GM12892 (cell line): Measurements from ENCODE around the gene ACOT13.
"Not testable (repeated sequence)": the region's sequence is repeated elsewhere in the genome, so short reads cannot be mapped to it uniquely, and the experiment has no call there.

ENCODE experiments used
- DNase-seq: peaks from one replicate; pipeline ENCODE4 v3.0.0; 2011; ENCODE audit not compliant: insufficient read length
- FAIRE-seq: peaks from 2 replicates; lab custom pipeline; 2011; peaks lifted over from hg19 to GRCh38; lab: Jason Lieb, UNC
- POLR2A ChIP-seq: IDR thresholded peaks from 2 replicates; pipeline ENCODE4 v1.6.1; 2011; ENCODE audit warnings: low read depth, low read length, control low read depth
- POLR2AphosphoS5 ChIP-seq: IDR thresholded peaks from 2 replicates; pipeline ENCODE4 v1.6.1; 2011; ENCODE audit warnings: low read depth, low read length, control low read depth
- TAF1 ChIP-seq: IDR thresholded peaks from 2 replicates; pipeline ENCODE4 v1.6.1; 2011; ENCODE audit warnings: low read depth, mild to moderate bottlenecking, control low read depth, low read length, borderline replicate concordance

The ACOT13 gene

GRCh38 chr6:24749297-24749696 lies 82.4 kb downstream of the ACOT13 start:
- no peak for TF ChIP-seq TAF1
- TF ChIP-seq POLR2A: no peak
- no peak for TF ChIP-seq POLR2AphosphoS5
- DNase-seq (no peak), FAIRE-seq (no peak)

GRCh38 chr6:24750878-24751277 lies 84.0 kb downstream of the ACOT13 start:
- not testable (repeated sequence) for DNase-seq, FAIRE-seq

GRCh38 chr6:24752503-24752902 lies 85.6 kb downstream of the ACOT13 start:
- TF ChIP-seq TAF1: no peak
- no peak for FAIRE-seq

DNA sequence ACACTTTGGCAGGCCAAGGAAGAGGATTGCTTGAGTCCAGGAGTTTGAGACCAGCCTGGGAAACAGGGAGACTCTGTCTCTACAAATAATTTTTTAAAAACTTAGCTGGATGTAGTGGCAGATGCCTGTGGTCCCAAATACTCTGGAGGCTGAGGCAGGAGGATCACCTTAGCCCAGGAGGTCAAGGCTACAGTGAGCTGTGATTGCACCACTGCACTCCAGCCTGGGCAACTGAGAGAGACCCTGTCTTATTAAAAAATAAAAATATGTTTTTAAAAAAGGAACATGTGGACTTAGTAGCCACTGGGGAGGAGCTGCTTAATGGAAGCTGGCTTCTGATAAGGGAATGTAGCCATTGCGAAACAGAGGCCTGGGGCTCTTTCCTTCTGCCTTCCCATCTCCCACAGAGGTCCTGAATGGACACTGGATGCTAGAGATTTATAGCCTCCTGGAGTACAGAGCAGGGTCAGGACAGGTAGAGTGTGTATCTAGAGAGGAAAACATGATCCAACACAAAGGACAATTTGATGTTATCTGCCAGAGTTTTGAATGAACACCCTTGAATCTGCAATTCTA lies 86.1 kb downstream of the ACOT13 start:
- no peak for DNase-seq
- FAIRE-seq: no peak
- TF ChIP-seq POLR2AphosphoS5 (no peak), TAF1 (no peak)

More at GRCh38 chr6:24752503-24752902, 85.6 kb downstream of the ACOT13 start:
- no peak for DNase-seq

DNA sequence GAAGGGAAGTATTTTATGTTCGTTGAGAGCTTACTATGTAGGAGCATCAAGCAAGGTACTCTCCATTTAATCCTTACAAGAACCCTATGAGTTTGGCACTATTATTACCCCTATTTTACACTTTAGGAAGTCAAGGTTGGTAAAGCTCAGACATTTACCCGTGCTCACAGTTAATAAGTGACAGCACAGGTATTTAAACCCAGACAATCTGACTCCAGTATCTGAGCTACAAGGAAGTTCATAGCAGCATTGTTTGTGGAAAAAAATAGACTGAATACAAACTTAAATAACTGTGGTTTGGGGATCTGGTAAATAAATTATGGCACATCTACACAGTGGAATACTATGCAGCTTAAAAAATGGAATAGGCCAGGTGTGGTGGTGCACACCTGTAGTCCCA lies 86.7 kb downstream of the ACOT13 start:
- TF ChIP-seq TAF1 (no peak), POLR2A (no peak), POLR2AphosphoS5 (no peak)
- DNase-seq: no peak
- no peak for FAIRE-seq

GRCh38 chr6:24754378-24754777 lies 87.5 kb downstream of the ACOT13 start:
- not testable (repeated sequence) for FAIRE-seq, DNase-seq
